GM21526 (cell line): ENCODE measurements around the gene RAB3D.
"Not testable (repeated sequence)": the region's sequence is repeated elsewhere in the genome, so short reads cannot be mapped to it uniquely, and the experiment has no call there.

Source experiments
- ATAC-seq: cut with Tn5 transposase; IDR thresholded peaks from one replicate; pipeline ENCODE4 v1.9.1; 2021; ENCODE audit warnings: moderate library complexity; ENCODE audit not compliant: unreplicated experiment, low FRiP score

The RAB3D gene

DNA sequence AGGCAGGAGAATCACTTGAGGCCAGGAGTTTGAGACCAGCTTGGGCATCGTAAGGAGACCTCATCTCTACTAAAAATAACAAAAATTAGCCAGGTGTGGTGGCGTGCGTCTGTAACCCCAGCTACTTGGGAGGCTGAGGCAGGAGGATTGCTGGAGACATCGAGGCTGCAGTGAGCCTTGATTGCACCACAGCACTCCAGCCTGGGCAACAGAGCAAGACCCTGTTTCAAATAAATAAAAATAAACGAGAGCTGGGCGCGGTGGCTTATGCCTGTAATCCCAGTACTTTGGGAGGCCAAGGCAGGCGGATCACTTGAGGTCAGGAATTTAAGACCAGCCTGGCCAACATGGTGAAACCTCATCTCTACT, 626 bp upstream of the RAB3D start:
- not testable (repeated sequence) for ATAC-seq

GRCh38 chr19:11338569-11339253, 746 bp downstream of the RAB3D start:
- no peak for ATAC-seq

DNA sequence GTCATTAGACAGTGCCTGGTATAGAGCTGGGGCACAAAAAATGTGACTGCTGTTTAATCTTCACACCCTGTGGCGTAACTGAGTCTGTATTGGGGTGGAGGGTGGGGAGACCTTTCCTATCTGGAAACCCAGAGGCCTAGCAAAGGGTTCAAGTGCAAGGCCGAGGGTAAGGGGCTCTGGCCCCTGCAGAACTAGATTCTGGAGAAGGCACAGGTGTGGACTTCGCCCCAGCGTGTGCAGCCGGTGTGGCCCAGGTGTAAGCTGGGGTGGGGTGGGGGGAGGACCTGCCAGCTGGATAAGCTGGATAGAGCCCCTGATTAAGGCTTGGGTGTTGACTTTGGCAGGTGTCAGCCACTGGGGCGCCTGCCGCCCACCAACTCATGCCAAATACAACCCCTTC, 1.3 kb downstream of the RAB3D start:
- ATAC-seq = no peak

GRCh38 chr19:11337080-11337479, 2.4 kb downstream of the RAB3D start:
- ATAC-seq = no peak

GRCh38 chr19:11335449-11336146, 3.9 kb downstream of the RAB3D start:
- ATAC-seq = no peak

DNA sequence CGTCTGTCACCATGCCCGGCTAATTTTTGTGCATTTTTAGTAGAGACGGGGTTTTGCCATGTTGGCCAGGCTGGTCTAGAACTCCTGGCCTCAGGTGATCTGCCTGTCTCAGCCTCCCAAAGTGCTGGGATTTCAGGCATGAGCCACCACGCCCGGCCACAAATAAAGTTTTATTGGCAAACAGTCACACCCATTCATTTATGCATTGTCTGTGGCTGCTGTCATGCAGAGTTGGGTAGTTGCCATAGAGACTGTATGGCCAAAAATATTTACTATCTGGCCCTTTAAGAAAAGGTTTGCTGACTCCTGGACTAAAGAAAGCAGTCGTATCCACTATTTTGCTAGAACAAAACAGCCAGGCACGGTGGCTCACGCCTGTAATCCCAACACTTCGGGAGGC, 5.6 kb downstream of the RAB3D start:
- not testable (repeated sequence) for ATAC-seq

DNA sequence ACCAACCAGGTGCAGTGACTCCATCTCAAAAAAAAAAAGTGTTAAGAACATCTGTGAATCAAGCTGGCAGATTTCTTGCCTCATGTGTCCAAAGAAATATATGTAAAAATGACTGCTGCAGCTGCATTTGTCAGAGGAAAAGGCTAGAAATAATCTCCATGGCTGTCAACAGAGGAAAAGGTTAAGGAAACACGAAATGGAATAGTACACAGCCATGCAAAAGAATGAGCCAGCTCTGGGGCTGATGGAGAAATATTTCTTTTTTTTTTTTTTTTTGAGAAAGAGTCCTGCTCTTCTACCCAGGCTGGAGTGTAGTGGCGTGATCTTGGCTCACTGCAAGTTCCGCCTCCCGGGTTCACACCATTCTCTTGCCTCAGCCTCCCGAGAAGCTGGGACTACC, 6.6 kb downstream of the RAB3D start:
- no peak for ATAC-seq

- ATAC-seq = no peak
These were observed 8.0 kb downstream of the RAB3D start for GRCh38 chr19:11331502-11331901.

DNA sequence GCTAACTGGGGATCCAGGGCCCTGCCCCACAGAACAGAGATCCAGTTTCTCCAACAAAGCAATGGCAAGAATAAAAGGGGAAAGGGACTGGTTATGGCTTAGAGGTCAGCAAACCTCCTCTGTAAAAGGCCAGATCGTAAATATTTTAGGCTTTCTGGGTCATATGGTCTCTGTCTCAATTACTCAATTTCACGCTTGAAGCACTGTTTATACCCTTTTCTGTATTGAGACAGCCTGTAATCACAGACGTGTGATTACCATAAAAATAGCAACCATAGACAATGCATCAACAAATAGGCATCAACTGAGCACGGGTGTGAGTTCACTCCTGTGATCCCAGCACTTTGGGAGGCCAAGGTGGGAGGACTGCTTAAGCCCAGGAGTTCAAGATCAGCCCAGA, 9.3 kb downstream of the RAB3D start:
- no peak for ATAC-seq

- ATAC-seq = no peak
These were observed 13.9 kb downstream of the RAB3D start for GRCh38 chr19:11325544-11325943.

DNA sequence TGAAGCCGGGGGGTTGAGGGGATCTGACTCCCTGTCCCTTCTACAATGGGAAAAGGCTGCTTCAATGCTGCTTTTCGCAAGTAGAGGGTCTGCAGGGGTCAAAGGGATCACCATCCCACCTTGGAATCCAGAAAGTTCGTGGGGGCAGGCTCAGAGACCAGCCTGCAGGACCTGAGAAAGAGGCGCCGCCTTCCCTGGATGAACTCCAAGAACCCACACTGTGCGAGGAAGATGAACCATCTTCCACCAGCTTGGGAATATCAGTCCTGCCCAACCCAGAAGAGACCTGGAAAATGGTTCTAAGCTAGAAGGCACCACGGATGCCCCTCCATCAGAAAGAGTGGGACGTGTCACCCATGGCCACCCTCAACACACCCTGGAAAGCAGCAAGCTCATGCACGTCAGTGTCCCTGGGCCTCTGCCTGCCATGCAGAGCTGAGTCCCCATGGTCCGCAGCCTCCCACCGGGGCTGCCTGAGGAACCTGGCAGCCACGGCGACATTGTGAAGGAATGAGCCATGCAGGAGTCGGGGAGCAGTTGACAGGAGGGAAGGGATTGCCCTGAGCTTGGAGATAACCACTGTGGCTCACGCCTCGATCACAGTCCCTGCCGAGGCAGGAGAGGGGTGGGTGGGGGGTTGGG, 14.6 kb downstream of the RAB3D start:
- no peak for ATAC-seq

GRCh38 chr19:11324079-11324661, 15.3 kb downstream of the RAB3D start:
- no peak for ATAC-seq

DNA sequence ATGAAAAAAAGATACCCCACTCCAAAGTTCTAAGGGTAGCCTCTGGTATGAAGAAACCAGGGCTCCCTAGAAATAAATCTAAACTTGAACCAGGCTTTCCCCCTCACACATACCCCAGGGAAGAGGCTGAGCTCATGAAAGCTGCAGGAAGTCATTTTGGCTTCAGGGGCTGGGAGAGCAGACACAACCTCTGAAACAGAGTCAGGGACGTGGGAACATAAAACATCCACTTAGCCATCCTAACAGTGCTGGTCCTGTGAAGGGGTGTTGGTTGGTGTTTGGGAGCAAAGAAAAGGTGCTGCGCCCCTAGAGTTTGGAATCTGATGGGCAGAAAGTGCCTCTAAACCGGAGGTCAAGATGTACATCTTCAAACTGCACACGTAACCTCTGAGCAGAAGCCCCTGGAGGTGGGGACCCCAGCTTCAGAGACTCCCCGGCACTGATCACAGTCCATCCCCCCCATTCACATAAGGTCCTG, 15.8 kb downstream of the RAB3D start:
- ATAC-seq = no peak

- no peak for ATAC-seq
These were observed 17.0 kb downstream of the RAB3D start for GRCh38 chr19:11322269-11323024.

- ATAC-seq = no peak
These were observed 18.0 kb downstream of the RAB3D start for GRCh38 chr19:11321191-11322126.

GRCh38 chr19:11320278-11320995, 19.0 kb downstream of the RAB3D start:
- ATAC-seq = not testable (repeated sequence)

DNA sequence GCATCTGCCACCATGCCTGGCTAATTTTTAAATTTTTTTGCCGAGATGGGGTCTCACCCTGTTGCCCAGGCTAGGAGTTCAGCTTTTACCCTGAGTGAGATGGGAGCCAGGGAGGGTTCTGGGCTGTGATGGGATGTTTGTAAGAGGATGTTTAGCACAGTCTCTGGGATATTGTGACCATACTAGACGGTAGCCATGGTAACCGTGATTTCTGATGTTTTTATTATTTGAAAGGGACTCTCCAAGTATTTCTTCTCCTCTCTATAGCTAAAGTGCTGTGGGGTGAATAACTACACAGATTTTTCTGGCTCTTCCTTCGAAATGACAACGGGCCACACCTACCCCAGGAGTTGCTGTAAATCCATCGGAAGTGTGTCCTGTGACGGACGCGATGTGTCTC, 33.1 kb downstream of the RAB3D start:
- no peak for ATAC-seq

- no peak for ATAC-seq
These were observed 34.5 kb downstream of the RAB3D start for GRCh38 chr19:11304936-11305335.

GRCh38 chr19:11300811-11301120, 38.7 kb downstream of the RAB3D start:
- ATAC-seq = no peak
